WTC11 (cell line): ENCODE data around the gene OSBPL10. TPM values are rescaled to one million over a fixed set of nuclear protein-coding genes. Genes with fewer than 3 reads are reported as not detected.

ENCODE experiments used
- ATAC-seq: fragments of 200-7000 bp; cut with Tn5 transposase; 2 replicates; pipeline ENCODE4 v1.10.0; 2021; ENCODE audit warnings: mild to moderate bottlenecking, moderate library complexity
- CTCF ChIA-PET: fragments of 300-600 bp; sonication (Branson Sonifier 250); formaldehyde crosslinking; loops from one replicate; lab custom pipeline; 2021; ENCODE audit warnings: antibody characterized with exemption; lab: Charles Lee
- POLR2A ChIA-PET: fragments of 350-600 bp; sonication (Branson Sonifier 250); formaldehyde crosslinking; loops from one replicate; lab custom pipeline; 2021; ENCODE audit warnings: antibody characterized with exemption; lab: Charles Lee
- DNase-seq: peaks from one replicate; pipeline ENCODE4 v3.0.0; 2021; ENCODE audit warnings: low spot score
- H3K27ac Mint-ChIP-seq: 2 replicates; pipeline ENCODE4 v1.8.0; 2021; ENCODE audit warnings: mixed read lengths
- H3K27me3 Mint-ChIP-seq: 2 replicates; pipeline ENCODE4 v1.8.0; 2021; ENCODE audit warnings: low read depth, mild to moderate bottlenecking, moderate library complexity, mixed read lengths
- H3K36me3 Mint-ChIP-seq: 2 replicates; pipeline ENCODE4 v1.8.0; 2021; ENCODE audit warnings: mixed read lengths
- H3K4me1 Mint-ChIP-seq: 2 replicates; pipeline ENCODE4 v1.8.0; 2022; ENCODE audit warnings: mixed read lengths
- H3K4me3 Mint-ChIP-seq: 2 replicates; pipeline ENCODE4 v1.8.0; 2021; ENCODE audit warnings: mild to moderate bottlenecking, moderate library complexity, mixed read lengths
- H3K9me3 Mint-ChIP-seq: 2 replicates; pipeline ENCODE4 v1.8.0; 2021; ENCODE audit warnings: mixed read lengths
- ATF1 ChIP-seq: sonication (generic); formaldehyde crosslinking; IDR thresholded peaks from 2 replicates; pipeline ENCODE4 v1.8.1; 2023; ENCODE audit warnings: mild to moderate bottlenecking, moderate library complexity, missing genetic modification reagents
- EMX1 ChIP-seq: fragments of 250-450 bp; sonication (Bioruptor Pico); IDR thresholded peaks from 2 replicates; pipeline ENCODE4 v1.8.0; 2021; ENCODE audit warnings: mild to moderate bottlenecking
- FOXK1 ChIP-seq: sonication (generic); formaldehyde crosslinking; IDR thresholded peaks from 2 replicates; pipeline ENCODE4 v1.8.0; 2022; ENCODE audit warnings: mild to moderate bottlenecking, moderate library complexity, missing genetic modification reagents
- IRF2 ChIP-seq: sonication (generic); formaldehyde crosslinking; IDR thresholded peaks from 2 replicates; pipeline ENCODE4 v1.8.0; 2022; ENCODE audit warnings: low read depth, missing genetic modification reagents, borderline replicate concordance
- JAZF1 ChIP-seq: fragments of 250-450 bp; sonication (Bioruptor Pico); IDR thresholded peaks from 2 replicates; pipeline ENCODE4 v1.9.0; 2021; ENCODE audit warnings: moderate library complexity, mild to moderate bottlenecking, inconsistent platforms
- MXD4 ChIP-seq: fragments of 250-450 bp; sonication (Bioruptor Pico); IDR thresholded peaks from 2 replicates; pipeline ENCODE4 v1.8.0; 2021; ENCODE audit warnings: mild to moderate bottlenecking, moderate library complexity, borderline replicate concordance
- NFE2L1 ChIP-seq: sonication (generic); formaldehyde crosslinking; IDR thresholded peaks from 2 replicates; pipeline ENCODE4 v1.8.1; 2023; ENCODE audit warnings: missing genetic modification reagents
- PRRX2 ChIP-seq: fragments of 250-450 bp; sonication (Bioruptor Pico); IDR thresholded peaks from 2 replicates; pipeline ENCODE4 v1.8.0; 2021; ENCODE audit warnings: mild to moderate bottlenecking
- RELA ChIP-seq: sonication (generic); formaldehyde crosslinking; IDR thresholded peaks from 2 replicates; pipeline ENCODE4 v1.8.1; 2022; ENCODE audit warnings: missing genetic modification reagents, mild to moderate bottlenecking, borderline replicate concordance
- SOX15 ChIP-seq: fragments of 250-450 bp; sonication (Bioruptor Pico); IDR thresholded peaks from 2 replicates; pipeline ENCODE4 v1.9.0; 2021; ENCODE audit warnings: mild to moderate bottlenecking
- TEAD1 ChIP-seq: sonication (generic); formaldehyde crosslinking; IDR thresholded peaks from 2 replicates; pipeline ENCODE4 v1.8.0; 2022; ENCODE audit warnings: mild to moderate bottlenecking, missing genetic modification reagents
- TEAD4 ChIP-seq: sonication (generic); formaldehyde crosslinking; IDR thresholded peaks from 2 replicates; pipeline ENCODE4 v1.8.0; 2022; ENCODE audit warnings: mild to moderate bottlenecking, missing genetic modification reagents
- ZNF138 ChIP-seq: sonication (generic); formaldehyde crosslinking; conservative IDR thresholded peaks from 2 replicates; pipeline ENCODE4 v1.8.1; 2022; ENCODE audit warnings: mild to moderate bottlenecking, moderate library complexity, missing genetic modification reagents
- ZNF232 ChIP-seq: sonication (generic); formaldehyde crosslinking; IDR thresholded peaks from 2 replicates; pipeline ENCODE4 v1.8.0; 2022; ENCODE audit warnings: mild to moderate bottlenecking, missing genetic modification reagents
- ZNF423 ChIP-seq: fragments of 250-450 bp; sonication (Bioruptor Pico); IDR thresholded peaks from 2 replicates; pipeline ENCODE4 v2.1.2; 2022; ENCODE audit warnings: mild to moderate bottlenecking, moderate library complexity
- total RNA-seq: library from RNA; stranded (reverse); gene quantifications from 3 replicates; pipeline ENCODE4 v1.2.3, GENCODE V29; 2021
- TF ChIP-seq, protein P1 (sequence below): sonication (generic); formaldehyde crosslinking; IDR thresholded peaks from 2 replicates; pipeline ENCODE4 v1.8.1; 2022; ENCODE audit warnings: missing genetic modification reagents, borderline replicate concordance
- TF ChIP-seq, protein P2 (sequence below): sonication (generic); formaldehyde crosslinking; IDR thresholded peaks from 2 replicates; pipeline ENCODE4 v1.8.0; 2022; ENCODE audit warnings: missing genetic modification reagents
- TF ChIP-seq, protein P3 (sequence below): fragments of 250-450 bp; sonication (Bioruptor Pico); conservative IDR thresholded peaks from 2 replicates; pipeline ENCODE4 v1.9.0; 2021; ENCODE audit warnings: mild to moderate bottlenecking
- TF ChIP-seq, protein P4 (sequence below): sonication (generic); formaldehyde crosslinking; IDR thresholded peaks from 2 replicates; pipeline ENCODE4 v1.8.0; 2022; ENCODE audit warnings: mild to moderate bottlenecking, missing genetic modification reagents
- TF ChIP-seq, protein P5 (sequence below): sonication (generic); formaldehyde crosslinking; IDR thresholded peaks from 2 replicates; pipeline ENCODE4 v1.8.1; 2023; ENCODE audit warnings: mild to moderate bottlenecking, missing genetic modification reagents, moderate library complexity

The OSBPL10 gene
- total RNA-seq, 1 experiment from 2014 or later, result 84.1 TPM

DNA sequence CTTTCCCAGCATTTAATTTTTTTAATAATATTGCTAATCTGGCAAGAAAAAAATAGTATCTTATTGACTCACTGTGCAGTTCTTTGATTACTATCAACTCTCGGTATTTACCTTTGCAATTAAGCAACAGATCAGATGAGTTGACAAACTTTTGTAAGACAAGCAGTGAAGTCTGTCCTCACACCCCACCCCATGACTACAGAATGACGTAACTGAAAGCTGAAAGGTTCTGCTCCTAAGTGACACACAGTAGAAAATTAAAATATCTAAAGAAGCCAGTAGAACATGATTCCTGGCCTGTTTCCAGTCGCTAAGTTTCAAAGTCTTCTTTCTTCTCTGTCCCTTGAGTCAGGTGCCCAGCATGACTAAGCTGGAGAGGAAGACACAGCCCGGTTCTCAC lies 312.8 kb downstream of the OSBPL10 start (continued):
- TF ChIP-seq, protein P1, sequence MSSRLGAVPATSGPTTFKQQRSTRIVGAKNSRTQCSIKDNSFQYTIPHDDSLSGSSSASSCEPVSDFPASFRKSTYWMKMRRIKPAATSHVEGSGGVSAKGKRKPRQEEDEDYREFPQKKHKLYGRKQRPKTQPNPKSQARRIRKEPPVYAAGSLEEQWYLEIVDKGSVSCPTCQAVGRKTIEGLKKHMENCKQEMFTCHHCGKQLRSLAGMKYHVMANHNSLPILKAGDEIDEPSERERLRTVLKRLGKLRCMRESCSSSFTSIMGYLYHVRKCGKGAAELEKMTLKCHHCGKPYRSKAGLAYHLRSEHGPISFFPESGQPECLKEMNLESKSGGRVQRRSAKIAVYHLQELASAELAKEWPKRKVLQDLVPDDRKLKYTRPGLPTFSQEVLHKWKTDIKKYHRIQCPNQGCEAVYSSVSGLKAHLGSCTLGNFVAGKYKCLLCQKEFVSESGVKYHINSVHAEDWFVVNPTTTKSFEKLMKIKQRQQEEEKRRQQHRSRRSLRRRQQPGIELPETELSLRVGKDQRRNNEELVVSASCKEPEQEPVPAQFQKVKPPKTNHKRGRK (CRISPR knock-in tag), result no peak
- TF ChIP-seq, all 79 proteins: peak for 0

DNA sequence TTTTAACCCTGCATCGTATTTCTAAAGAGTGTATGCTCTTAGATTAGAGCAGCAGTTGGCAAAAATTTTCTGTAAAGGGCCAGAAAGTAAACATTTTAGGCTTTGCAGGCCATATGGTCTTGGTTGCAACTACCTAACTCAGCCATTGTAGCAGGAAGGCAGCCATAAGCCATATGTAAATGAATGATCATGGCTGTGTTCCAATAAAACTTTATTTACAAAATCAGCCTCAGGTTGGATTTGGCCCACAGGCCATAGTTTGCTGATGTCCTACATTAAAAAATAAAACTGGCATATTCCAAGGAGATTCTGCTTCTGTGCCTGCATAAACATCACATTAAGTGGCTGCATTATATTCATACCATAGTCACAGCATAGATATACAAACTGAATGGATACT lies 313.5 kb downstream of the OSBPL10 start:
- H3K27ac Mint-ChIP-seq, result no peak overlapping the region
- peaks cover 11% of the 10 kb centered on the region; the same call in 1 of the 2 replicates for H3K4me1 Mint-ChIP-seq
- TF ChIP-seq EMX1, result no peak
- TF ChIP-seq ZNF232 (CRISPR knock-in tag), result no peak
- no peak for TF ChIP-seq TEAD4 (CRISPR knock-in tag)
- TF ChIP-seq MXD4 (CRISPR knock-in tag), result no peak
- no peak for TF ChIP-seq NFE2L1
- no peak for TF ChIP-seq TEAD1 (CRISPR knock-in tag)
- TF ChIP-seq ATF1 (CRISPR knock-in tag), result no peak
- TF ChIP-seq ZNF423 (CRISPR knock-in tag), result no peak
- TF ChIP-seq JAZF1 (CRISPR knock-in tag), result no peak
- TF ChIP-seq, all 79 proteins: peak for 0
- CTCF ChIA-PET, result no interaction called here
- H3K27me3 Mint-ChIP-seq, result no peaks in the 10 kb centered on the region
- peaks cover 28% of the 10 kb centered on the region for H3K36me3 Mint-ChIP-seq
- H3K9me3 Mint-ChIP-seq, result no peaks in the 10 kb centered on the region
- POLR2A ChIA-PET, result no interaction called here
- ATAC-seq, result no peak
- H3K4me3 Mint-ChIP-seq, result no peak overlapping the region
- DNase-seq, result no peak

DNA sequence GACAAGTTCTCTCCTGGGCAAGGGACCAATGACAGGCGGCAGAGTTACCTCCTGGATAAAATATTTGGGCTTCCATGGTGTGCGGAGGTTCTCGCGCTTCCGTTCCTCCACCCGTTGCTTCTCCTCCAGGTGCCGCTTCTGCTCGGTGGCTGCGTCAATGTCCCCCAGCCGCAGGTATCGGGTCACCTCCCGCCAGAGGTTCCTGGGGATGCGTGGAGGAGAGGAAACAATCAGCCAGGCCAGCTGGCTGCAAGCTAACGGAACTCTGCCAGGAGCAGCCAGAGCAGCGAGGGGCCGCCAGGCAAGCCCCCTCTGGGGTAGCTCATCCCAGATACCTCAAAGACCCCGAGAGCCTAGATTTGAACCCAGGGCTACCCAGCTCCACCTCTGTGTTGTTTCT lies 317.0 kb downstream of the OSBPL10 start:
- H3K27ac Mint-ChIP-seq, result no peak overlapping the region
- peaks cover 49% of the 10 kb centered on the region for H3K36me3 Mint-ChIP-seq
- H3K9me3 Mint-ChIP-seq, result no peaks in the 10 kb centered on the region
- ATAC-seq (no peak), DNase-seq (no peak)
- ChIA-PET POLR2A (no interaction called here), CTCF (interaction anchor here (0.6 kb wide), 1 partner anchor 1329 kb away, joined by 4 read pairs; no protein-coding TSS in a partner anchor)
- H3K4me3 Mint-ChIP-seq, result no peak overlapping the region
- no peaks in the 10 kb centered on the region for H3K27me3 Mint-ChIP-seq
- peaks cover 13% of the 10 kb centered on the region for H3K4me1 Mint-ChIP-seq
- TF ChIP-seq ZNF138 (CRISPR knock-in tag), result no peak
- TF ChIP-seq, protein P2, sequence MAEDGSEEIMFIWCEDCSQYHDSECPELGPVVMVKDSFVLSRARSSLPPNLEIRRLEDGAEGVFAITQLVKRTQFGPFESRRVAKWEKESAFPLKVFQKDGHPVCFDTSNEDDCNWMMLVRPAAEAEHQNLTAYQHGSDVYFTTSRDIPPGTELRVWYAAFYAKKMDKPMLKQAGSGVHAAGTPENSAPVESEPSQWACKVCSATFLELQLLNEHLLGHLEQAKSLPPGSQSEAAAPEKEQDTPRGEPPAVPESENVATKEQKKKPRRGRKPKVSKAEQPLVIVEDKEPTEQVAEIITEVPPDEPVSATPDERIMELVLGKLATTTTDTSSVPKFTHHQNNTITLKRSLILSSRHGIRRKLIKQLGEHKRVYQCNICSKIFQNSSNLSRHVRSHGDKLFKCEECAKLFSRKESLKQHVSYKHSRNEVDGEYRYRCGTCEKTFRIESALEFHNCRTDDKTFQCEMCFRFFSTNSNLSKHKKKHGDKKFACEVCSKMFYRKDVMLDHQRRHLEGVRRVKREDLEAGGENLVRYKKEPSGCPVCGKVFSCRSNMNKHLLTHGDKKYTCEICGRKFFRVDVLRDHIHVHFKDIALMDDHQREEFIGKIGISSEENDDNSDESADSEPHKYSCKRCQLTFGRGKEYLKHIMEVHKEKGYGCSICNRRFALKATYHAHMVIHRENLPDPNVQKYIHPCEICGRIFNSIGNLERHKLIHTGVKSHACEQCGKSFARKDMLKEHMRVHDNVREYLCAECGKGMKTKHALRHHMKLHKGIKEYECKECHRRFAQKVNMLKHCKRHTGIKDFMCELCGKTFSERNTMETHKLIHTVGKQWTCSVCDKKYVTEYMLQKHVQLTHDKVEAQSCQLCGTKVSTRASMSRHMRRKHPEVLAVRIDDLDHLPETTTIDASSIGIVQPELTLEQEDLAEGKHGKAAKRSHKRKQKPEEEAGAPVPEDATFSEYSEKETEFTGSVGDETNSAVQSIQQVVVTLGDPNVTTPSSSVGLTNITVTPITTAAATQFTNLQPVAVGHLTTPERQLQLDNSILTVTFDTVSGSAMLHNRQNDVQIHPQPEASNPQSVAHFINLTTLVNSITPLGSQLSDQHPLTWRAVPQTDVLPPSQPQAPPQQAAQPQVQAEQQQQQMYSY (CRISPR knock-in tag), result no peak
- TF ChIP-seq, protein P3, sequence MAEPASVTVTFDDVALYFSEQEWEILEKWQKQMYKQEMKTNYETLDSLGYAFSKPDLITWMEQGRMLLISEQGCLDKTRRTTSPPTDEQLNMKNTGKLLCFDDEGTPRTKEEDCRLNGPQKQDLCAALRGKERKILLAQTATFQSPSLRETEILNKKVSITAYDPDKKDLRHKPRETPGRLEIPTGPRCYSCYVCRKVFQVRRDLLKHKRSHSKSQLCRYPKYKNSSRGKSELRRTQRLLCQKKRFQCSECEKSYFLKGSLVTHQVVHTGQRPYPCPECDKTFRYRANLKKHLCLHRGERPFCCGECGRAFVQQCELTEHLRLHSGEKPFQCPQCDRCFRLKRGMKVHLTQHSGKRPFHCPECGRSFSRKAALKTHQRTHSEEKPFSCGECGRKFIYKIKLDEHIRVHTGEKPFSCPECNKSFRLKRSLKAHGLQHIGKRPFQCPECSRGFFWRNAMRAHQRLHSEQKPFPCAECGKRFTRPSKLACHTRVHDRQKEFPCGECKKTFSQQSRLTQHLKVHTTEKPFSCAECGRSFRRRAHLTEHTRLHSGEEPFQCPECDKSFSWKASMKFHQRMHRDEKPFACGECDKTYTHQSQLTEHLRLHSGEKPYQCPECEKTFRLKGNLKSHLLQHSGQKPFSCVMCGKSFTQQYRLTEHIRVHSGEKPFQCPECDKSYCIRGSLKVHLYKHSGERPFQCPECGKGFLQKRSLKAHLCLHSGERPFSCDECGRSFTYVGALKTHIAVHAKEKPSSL, result no peak
- TF ChIP-seq SOX15 (CRISPR knock-in tag), result no peak
- TF ChIP-seq IRF2 (CRISPR knock-in tag), result no peak
- TF ChIP-seq, protein P4, sequence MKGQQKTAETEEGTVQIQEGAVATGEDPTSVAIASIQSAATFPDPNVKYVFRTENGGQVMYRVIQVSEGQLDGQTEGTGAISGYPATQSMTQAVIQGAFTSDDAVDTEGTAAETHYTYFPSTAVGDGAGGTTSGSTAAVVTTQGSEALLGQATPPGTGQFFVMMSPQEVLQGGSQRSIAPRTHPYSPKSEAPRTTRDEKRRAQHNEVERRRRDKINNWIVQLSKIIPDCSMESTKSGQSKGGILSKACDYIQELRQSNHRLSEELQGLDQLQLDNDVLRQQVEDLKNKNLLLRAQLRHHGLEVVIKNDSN, result no peak
- no peak for TF ChIP-seq RELA
- no peak for TF ChIP-seq FOXK1 (CRISPR knock-in tag)
- TF ChIP-seq, protein P5, sequence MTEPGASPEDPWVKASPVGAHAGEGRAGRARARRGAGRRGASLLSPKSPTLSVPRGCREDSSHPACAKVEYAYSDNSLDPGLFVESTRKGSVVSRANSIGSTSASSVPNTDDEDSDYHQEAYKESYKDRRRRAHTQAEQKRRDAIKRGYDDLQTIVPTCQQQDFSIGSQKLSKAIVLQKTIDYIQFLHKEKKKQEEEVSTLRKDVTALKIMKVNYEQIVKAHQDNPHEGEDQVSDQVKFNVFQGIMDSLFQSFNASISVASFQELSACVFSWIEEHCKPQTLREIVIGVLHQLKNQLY (CRISPR knock-in tag), result no peak
- TF ChIP-seq PRRX2, result no peak
